AG04449 (cell line): ENCODE measurements around the gene NDUFA13.

ENCODE experiments used
- CTCF ChIA-PET: fragments of 350-600 bp; formaldehyde crosslinking; extraction: SDS; loops from one replicate; lab custom pipeline; 2021; ENCODE audit warnings: antibody characterized with exemption; lab: Yijun Ruan, JAX
- POLR2A ChIA-PET: fragments of 400-600, 350-600 bp; formaldehyde crosslinking; extraction: SDS; loops from one replicate; lab custom pipeline; 2020; ENCODE audit warnings: antibody characterized with exemption, inconsistent platforms; lab: Yijun Ruan, JAX
- DNase-seq: peaks from one replicate; pipeline ENCODE4 v3.0.0-alpha.2; 2010; ENCODE audit warnings: low read depth, low spot score
- H3K4me3 ChIP-seq: 2 replicates; pipeline ENCODE4 v1.5.1; 2011; ENCODE audit warnings: low read depth, mild to moderate bottlenecking, control low read depth, low read length
- TF ChIP-seq, protein P1 (sequence below): IDR thresholded peaks from one replicate; pipeline ENCODE4 v1.5.1; 2011; ENCODE audit warnings: mild to moderate bottlenecking, moderate library complexity, low read length, control low read depth, inconsistent platforms; ENCODE audit not compliant: insufficient read depth; ENCODE audit errors: missing control alignments

The NDUFA13 gene

DNA sequence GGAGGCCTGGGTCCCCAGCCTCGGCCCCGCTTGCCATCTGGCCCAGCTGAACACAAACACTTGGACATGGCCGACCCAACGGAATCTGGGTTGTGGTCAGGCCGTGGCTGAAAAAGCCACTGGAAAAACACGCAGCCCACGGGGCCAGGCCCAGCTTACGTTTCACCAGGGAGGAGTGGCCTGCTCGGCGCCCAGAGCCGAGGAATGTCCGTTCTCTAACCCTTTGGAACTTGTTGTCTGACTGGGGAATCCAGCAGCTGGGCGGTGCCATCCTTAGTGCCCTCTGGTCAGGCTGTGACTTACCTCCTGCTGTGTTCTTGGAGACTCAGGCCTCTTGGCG, 35.8 kb downstream of the NDUFA13 start:
- DNase-seq: no peak
- CTCF ChIA-PET: interaction anchor here (0.8 to 11.6 kb wide), 14 partner anchors 9 to 92 kb away, joined by 3 to 142 read pairs (median 11); partner anchors contain the start of genes GMIP and YJEFN3
- TF ChIP-seq, protein P1, sequence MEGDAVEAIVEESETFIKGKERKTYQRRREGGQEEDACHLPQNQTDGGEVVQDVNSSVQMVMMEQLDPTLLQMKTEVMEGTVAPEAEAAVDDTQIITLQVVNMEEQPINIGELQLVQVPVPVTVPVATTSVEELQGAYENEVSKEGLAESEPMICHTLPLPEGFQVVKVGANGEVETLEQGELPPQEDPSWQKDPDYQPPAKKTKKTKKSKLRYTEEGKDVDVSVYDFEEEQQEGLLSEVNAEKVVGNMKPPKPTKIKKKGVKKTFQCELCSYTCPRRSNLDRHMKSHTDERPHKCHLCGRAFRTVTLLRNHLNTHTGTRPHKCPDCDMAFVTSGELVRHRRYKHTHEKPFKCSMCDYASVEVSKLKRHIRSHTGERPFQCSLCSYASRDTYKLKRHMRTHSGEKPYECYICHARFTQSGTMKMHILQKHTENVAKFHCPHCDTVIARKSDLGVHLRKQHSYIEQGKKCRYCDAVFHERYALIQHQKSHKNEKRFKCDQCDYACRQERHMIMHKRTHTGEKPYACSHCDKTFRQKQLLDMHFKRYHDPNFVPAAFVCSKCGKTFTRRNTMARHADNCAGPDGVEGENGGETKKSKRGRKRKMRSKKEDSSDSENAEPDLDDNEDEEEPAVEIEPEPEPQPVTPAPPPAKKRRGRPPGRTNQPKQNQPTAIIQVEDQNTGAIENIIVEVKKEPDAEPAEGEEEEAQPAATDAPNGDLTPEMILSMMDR: no peak
- no peak overlapping the region for H3K4me3 ChIP-seq
- POLR2A ChIA-PET: no interaction called here

DNA sequence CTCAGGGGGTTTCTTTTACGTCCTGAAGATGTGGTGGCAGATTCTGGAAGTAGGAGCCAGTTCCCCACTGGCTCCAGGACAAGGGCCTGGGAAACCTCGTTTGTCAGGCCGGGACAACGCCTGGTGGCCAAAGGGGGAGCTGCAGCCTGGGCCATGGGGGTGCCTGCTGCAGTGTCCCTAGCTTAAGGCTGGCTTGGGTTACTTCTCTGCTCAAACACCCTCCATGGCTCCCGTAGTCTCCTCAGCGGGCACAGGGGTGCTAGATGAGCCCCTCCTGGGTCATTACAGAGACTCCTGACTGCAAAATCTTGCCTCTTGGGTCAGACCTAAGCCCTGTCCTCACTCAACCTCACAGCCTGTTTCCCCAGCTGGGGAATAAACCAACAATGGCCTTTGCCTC, 36.8 kb downstream of the NDUFA13 start:
- no peak for DNase-seq
- ChIA-PET CTCF (interaction anchor here (1.0 to 11.6 kb wide), 25 partner anchors 9 to 405 kb away, joined by 3 to 142 read pairs (median 5); partner anchors contain the start of genes GMIP and YJEFN3), POLR2A (interaction anchor here (0.6 kb wide), 1 partner anchor 379 kb away, joined by 4 read pairs; no protein-coding TSS in a partner anchor)
- TF ChIP-seq, protein P1: peak; percentile 79
- no peak overlapping the region for H3K4me3 ChIP-seq

DNA sequence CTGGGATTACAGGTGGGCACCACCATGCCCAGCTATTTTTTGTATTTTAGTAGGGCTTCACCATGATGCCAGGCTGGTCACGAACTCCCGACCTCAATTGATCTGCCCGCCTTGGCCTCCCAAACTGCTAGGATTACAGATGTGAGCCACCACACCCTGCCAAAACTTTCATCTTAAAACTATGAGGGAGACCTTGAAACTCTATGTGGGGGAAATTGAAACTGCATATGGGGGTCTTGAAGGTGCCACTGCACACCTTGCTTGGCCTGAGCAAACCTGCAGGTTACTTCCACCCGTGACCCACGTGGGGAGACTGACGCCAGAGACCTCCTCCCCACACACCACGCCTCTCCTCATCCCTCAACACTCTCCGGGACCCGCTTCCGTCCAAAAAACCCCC, 37.6 kb downstream of the NDUFA13 start:
- H3K4me3 ChIP-seq: no peak overlapping the region
- ChIA-PET POLR2A (no interaction called here), CTCF (interaction anchor here (0.8 to 11.6 kb wide), 34 partner anchors 8 to 405 kb away, joined by 3 to 142 read pairs (median 6); partner anchors contain the start of genes LPAR2, NDUFA13, PBX4 and TSSK6)
- TF ChIP-seq, protein P1: no peak
- no peak for DNase-seq

DNA sequence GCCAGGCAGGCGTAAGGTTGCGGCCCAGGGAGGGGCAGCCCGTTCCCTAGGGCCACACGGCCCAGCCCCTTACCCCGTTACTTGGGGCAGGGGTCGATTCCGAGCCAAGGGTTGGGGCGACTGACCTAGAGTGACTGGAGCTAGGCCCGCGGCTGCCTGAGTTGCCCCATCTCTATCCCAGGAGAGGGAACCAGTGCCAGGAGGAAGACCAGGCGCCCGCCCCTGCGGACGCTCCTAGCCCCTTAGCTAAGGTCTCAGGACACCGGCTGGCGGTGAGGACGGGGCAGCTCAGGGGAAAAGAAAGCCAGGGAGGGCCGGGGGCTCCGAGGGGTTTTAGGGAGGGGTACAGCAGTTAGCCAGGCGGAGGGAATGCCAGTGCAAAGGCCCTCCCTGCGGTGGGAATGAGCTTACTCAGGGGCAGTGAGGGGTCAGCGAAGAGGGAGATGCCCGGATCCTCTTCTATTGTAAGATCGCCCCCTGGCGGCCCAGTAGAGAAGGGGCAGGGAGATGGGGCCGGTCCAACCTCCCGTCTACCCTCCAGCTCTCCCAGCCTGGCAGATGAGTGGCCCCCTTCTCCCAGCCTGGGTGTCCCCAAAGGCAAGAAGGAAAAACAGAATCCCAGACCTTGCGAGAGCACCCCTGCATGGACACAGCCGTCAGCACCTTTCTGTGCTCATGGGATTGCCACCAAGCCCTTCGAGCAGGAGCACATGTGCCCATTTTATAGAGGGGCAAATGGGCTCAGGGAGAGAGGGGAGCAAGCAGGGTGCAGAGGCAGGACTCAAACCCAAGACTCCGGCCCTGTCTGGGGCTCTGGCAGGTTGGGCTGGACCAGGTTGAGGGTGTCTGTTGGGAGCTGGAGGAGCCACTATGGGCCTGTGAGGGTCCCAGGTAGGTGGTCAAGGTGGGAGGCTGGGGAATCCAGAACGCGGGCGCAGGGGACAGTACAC, 38.3 kb downstream of the NDUFA13 start:
- CTCF ChIA-PET: interaction anchor here (0.7 to 11.6 kb wide), 30 partner anchors 8 to 404 kb away, joined by 3 to 142 read pairs (median 5); partner anchors contain the start of genes LPAR2, NDUFA13, PBX4 and TSSK6
- H3K4me3 ChIP-seq: no peak overlapping the region
- TF ChIP-seq, protein P1: peak; percentile 73
- no peak for DNase-seq
- POLR2A ChIA-PET: no interaction called here

DNA sequence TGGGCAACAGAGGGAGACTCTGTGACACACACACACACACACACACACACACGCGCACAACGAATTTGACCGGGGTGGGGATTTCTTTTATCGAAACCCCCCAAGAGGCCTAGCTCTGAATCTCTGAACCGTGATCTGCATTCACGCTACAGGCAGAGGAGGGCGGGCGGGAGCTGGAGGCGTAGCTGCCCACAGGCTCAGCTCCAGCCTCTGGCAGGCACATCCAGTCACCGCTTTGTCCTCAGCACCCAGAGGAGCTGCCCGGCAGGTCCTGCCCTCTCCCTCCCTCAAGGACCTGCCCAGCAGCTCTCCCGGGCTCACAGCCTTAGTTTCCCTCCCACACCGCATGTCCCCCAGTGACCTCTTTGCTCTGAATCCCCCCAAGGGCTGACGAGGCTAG, 42.0 kb downstream of the NDUFA13 start:
- TF ChIP-seq, protein P1: no peak
- DNase-seq: no peak
- ChIA-PET POLR2A (no interaction called here), CTCF (interaction anchor here (1.3 kb wide), 1 partner anchor 86 kb away, joined by 4 read pairs; no protein-coding TSS in a partner anchor)
- H3K4me3 ChIP-seq: no peak overlapping the region

DNA sequence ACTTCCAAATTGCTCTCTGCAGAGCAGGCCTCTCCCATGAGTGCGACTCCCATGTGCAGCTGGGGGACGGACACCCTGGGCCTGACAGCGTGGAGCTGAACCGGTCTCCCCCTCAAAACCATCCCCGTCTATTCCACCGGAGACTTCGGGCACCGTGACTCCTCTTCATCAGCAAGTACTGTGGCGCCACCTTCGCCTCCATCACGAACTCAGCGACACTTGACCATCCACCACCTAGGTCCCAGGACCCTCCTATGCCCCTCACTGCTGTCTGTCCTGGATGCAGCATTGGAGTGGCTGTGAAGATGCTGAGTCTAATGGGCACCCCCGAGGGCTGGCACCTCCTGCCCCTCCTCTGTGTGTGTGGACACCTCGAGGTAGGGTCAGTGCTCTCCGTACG, 42.6 kb downstream of the NDUFA13 start:
- CTCF ChIA-PET: interaction anchor here (1.3 kb wide), 1 partner anchor 86 kb away, joined by 4 read pairs; no protein-coding TSS in a partner anchor
- H3K4me3 ChIP-seq: no peak overlapping the region
- POLR2A ChIA-PET: no interaction called here
- no peak for DNase-seq
- TF ChIP-seq, protein P1: no peak
